ENCODE data around the gene WDSUB1.

WDSUB1 gene, protein sequence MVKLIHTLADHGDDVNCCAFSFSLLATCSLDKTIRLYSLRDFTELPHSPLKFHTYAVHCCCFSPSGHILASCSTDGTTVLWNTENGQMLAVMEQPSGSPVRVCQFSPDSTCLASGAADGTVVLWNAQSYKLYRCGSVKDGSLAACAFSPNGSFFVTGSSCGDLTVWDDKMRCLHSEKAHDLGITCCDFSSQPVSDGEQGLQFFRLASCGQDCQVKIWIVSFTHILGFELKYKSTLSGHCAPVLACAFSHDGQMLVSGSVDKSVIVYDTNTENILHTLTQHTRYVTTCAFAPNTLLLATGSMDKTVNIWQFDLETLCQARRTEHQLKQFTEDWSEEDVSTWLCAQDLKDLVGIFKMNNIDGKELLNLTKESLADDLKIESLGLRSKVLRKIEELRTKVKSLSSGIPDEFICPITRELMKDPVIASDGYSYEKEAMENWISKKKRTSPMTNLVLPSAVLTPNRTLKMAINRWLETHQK

DNA sequence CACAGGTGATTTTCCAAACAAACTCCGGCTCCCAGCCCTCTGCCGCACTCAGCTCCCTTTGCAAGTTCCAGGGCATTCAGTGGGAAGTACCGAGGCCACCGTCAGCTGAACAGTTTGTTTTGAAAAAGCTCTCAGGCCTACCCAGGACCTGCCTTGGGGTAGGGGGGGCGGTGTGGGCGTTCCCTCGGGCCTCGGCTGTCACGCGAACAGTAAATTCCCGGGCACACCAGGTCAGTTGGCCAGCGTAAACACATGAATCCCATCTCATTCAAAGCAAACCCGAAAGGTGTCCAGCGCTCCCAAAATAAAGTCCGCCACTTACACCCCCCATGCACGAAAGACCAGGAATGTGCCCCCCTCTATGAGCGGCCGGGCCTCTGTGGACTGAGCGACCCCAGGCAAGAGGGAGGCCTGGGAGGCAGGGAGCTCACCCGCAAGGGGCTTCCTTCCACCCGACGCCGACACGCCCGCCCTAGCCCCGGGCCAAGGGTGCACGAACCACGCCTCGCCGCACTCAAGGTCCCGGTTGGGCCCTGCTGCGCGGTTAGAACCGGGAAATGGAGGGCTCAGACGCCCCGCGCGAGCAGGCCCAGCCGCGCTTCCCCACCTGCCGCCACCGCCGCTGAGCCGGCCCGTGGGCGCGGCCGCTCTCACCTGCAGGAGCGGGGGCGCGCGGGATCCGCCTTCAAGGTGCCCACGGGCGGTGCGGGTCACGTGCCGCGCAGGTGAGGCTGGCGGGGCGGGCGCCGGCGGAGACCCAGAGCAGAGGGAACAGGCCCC is at the start of gene WDSUB1:
Gene WDSUB1 (minus strand): TSS at position 775 of the 780 bp plus-strand sequence. CDS start 3,634 bp downstream, outside the sequence.
- no peak for DNase-seq (ENCODE audit: low read depth in 2 of 2)

DNA sequence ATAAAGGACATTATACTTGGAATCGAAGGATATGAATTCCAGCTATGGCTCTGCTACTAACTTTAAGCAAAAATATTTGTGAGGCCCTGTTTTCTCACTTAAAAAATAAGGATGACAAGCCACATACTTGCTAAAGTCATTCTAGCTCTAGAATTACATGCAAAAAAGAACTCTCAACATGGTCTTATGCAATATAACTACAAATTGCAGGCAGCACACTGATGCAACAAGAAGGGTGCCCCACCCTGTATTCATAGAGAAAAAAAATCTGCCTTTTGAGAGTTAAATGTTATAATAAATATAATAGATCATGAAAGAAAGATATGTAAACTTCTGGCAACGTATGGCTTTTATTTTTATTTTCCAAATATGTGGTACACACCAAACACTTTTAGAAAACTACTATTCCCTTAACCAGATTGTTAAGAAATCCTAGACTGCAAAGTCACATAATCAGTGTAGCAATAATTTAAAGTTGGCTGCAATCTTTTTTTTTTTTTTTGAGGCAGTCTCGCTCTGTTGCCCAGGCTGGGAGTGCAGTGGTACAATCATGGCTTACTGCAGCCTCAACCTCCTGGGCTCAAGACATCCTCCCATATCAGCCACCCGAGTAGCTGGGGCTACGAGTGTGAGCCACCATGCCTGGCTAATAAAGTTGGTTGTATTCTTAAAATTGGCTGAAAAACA is 40.2 kb upstream of the WDSUB1 start:
- DNase-seq (ENCODE audit: low read depth in 2 of 2) = no peak

DNA sequence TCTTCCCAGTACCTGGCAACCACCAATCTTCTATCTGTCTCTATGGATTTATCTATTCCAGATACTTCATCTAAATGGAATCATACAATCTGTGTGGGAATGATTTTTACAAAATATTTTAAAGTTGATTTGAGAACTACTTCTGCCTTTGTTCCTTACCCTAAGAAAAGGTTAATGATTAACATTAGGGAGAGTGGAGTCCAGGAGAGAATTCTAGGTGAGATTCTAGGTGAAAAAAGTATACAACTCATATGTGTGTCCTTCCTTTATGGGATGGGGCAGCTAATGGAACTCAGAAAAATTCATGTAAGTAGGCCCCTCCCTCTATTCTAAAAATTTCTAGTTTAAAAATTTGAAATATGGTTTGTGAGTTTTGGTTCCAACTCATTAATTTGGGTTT is 35.9 kb upstream of the WDSUB1 start:
- no peak for DNase-seq (ENCODE audit: low read depth in 2 of 2)

DNA sequence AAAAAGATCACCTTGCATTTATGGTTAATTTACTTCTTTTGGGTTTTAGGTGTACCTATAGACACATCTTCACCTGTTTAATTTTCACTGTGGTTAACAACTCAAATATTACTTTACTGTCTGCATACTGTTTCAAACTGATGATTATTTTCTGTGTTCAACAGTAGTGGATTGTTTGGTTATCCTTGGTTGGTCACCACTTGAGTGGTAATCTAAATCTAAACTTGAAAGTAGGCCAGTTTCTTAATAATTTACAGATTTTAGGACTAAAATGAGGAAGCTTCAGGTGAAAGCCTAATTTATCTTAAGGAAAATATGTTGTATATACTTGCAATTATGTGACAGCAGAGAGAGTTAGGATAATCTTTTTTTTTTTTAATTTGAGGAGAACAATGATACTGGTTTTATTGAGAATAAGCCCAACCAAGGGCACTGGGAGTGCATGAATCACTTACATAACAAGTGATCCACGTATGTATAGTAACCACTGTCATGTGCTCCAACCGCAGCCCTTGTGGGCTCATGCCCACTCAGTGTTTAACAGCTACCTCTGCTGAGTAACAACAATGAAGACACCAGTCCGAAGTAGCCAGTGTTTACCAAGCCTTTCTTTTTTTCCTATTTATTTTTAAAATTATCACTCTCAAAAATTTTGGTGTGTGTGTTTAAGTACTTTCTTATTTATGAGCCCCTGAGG is 31.0 kb upstream of the WDSUB1 start:
- no peak for DNase-seq (ENCODE audit: low read depth in 2 of 2)

DNA sequence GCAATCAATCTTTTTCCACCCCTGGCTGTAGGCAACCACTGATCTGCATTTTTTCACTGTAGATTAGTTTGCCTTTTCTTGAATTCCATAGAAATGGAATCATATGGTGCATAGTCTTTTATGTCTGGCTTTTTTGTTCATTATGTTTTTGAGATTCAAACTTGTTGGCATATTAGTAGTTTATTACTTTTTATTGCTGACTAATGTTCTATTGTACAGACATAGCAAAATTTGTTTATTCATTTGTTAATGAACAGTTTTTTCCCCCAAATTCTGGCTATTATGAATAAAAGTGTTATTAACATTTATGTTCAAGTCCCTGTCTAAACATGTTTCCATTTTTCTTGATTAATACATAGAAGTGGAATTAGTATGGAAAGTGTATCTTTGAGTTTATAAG is 21.4 kb upstream of the WDSUB1 start:
- no peak for DNase-seq (ENCODE audit: low read depth in 2 of 2)

DNA sequence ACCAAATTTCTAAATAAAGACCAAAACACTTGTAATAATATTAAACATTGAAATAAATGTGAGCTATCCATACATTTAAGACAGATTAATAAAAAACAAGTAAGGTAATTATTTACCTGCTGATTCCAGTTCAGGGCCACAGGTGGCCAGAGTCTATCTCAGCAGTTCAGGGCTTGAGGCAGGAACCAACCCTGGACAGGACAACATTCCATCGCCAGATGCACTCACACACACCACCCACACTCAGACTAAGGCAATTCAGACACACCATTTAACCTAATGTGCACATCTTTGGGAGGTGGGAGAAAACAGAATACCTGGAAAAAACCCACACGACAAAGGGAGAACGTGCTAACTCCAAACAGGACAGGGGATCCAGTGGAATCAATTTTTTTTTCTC is 14.1 kb upstream of the WDSUB1 start:
- no peak for DNase-seq (ENCODE audit: low read depth in 2 of 2)

DNA sequence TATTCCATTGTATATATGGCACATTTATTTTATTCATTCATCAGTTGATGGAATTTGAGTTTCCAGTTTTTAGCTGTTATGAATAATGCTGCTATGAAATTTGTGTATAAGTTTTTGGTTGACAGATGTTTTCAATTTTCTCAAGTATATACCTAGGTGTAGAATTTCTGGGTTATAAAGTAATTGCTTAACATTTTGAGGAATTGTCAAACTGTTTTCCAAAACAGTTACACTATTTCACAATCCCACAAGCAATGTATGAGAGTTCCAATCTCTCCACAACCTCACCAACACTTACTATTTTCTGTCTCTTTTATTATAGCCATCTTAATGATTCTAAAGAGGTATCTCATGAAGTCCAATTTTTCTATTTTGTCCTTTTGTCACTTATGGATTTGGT is 12.5 kb upstream of the WDSUB1 start:
- DNase-seq (ENCODE audit: low read depth in 2 of 2) = no peak

DNA sequence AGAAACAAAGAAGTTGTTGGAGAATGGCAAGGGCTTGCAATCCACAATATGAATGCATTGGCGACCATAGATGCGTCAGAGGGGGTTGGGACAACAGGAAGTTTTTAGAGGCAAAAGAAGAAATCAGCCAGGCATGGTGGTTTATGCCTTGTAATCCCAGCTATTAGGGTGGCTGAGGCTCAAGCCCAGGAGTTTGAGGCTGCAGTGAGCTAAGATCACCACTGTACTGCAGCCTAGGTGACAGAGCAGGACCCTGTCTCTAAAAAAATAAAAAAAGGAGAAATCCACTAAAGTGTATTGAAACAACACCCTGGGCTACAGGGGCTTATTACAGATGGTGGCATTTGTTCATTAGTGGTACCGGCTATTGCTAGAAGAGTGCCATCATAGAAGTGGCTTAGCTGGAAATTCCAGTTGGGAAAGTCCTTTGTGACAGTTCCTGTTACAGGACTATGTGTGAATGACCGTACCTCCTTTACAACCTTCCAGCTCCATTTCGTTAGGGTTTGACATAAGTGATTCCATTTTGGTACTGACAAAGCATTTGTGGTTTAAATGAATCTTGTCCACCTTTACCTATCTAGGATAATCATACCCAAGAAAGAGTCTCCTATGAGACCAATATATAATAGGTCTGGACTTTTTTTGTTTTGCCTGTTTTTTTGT is 10.7 kb upstream of the WDSUB1 start:
- DNase-seq (ENCODE audit: low read depth in 2 of 2) = no peak

DNA sequence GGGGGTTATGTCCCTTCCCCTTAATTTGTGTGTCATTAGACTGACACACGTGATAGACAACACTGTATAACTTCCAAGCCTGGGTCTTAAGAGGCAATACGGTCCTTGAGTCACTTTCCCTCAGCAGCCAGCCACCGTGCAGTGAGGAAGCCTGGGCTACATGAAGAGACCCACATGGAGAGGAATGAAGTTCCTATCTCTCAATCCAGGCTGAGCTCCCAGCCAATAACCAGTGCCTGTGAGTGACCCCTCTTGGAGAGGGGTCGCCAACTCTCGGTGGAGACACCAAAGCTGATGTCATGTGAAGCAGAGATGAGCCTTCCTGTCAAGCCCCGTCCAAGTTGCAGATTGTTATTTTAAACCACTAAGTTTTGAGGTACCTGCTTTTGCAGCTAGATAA is 5.7 kb upstream of the WDSUB1 start:
- DNase-seq (ENCODE audit: low read depth in 2 of 2) = no peak

DNA sequence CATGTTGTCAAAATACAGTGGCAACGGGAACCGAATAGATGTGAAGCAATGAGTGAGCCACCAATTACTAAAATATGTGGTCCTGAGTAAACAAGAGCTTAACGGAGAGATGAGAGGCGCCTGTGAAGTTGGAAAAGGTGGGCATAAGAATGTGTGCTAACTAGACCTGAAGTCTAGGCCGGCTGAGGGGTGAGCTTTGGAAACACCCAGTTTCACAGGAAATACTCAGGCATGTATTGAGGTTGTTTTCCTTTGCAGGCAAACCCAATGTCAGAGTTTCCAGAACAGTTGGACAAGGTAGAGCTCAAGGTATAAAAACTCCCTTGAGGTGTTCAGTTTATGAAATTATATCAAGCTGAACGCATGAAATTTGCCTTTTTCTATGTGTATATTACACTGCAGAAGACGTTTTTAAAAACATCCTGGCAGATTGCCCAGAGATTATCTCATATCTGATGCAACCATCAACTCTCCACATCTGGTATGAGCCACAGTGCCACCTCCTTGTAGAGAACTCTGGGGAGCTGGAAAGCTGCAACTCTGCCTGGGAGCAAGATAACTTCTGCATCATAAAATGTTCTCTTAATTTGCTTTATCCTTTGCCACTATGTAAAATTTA is 3.9 kb upstream of the WDSUB1 start:
- DNase-seq (ENCODE audit: low read depth in 2 of 2) = no peak

DNA sequence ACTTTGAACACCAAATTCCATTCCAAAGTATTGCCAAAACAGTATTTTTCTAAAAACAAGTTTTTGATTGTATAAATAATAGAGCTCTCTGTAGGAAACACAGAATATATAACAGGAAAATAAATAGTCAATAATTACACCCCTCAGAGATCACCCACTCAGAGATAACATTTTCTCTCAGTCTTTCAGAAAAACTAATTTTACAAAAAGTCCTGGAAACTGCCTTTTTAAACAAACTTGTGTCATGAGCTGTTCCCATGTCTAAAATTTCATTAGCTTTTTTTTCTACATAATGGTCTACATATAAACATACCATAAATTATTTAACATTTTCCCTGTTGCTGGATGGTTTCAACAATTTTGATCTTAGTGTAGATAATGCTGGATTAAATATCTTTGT is 1.2 kb upstream of the WDSUB1 start:
- no peak for DNase-seq (ENCODE audit: low read depth in 2 of 2)

DNA sequence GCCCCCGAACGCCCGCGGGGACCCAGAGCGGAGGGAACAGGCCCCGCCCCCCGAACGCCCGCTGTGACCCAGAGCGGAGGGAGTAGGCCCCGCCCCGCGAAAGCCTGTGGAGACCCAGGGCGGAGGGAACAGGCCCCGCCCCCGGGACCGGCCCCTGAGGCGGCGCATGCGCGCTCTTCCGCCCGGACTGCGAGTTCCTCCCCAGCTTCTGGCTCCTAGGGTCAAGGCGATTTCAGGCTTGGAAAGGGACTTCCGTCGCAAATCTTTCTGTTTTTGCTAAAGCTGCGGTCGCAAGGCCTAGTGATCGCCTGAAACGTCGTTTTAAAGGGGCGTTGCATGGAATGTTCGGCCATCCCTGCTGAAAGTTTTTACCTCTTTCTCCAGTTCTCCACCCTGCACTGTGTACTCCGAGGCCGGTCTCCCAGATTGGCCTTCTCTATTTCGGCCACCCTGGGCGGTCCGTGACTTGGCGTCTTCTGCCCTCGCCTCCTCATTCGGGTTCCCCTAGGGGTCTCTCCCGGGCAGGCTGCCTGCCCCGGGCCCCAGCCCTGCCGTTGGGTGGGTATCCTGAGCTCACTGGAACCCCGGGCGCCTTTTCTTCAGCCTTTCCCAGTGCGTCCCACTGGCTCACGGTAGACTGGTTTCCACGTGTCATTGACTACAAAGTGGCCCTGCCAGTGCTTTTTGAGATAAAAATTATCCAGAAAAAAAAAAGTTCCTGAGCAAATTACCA is 372 bp upstream of the WDSUB1 start:
- DNase-seq (ENCODE audit: low read depth in 2 of 2) = peak; percentile 91 to 96

DNA sequence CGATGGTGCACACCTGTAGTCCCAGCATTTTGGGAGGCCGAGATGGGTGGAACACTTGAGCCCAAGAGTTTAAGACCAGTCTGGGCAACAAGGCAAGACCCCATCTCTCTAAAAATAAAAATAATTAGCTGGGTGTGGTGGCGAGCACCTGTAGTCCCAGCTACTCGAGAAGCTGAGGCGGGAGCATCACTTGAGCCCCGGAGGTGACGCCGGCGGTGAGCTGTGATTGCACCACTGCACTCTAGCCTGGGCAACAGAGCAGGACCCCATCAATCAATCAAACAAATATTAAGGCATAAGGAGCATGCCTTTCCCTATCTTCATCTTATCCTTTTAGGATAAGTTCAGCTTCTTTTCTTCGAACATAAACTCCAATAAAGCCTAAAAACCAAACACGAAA is 1.1 kb downstream of the WDSUB1 start:
- no peak for DNase-seq (ENCODE audit: low read depth in 2 of 2)

DNA sequence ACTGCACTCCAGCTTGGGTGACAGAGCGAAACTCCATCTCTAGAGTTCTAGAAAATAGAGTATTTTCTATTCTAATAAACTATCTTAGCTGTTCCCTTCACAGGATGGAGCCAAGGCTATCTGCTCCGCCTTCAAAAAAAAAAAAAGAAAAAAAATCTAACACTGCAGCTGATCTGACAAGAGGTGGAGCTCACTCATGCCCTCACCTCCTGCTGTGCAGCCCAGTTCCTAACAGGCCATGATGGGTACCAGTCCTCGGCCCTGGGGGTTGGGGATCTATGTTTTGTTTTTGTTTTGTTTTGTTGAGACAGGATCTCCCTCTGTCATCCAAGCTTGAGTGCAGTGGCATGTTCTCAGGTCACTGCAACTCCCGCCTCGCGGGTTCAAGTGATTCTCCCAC is 3.0 kb downstream of the WDSUB1 start:
- no peak for DNase-seq (ENCODE audit: low read depth in 2 of 2)

DNA sequence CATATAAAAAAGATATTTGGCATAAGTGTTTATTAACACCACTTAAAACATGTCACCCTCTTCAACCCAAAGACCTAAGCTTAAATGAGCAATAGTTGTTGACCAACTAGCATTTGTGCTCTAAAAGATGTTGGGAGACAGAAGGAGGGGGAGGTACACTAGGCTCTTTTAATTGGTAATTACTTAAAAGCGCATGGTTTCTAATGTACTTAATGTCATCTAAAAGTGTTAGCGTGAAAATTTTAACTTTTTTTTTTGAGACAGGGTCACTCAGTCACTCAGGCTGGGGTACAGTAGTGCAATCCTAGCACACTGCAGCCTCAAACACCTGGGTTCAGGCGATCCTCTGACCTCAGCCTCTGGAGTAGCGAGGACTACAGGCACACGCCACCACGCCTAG is 5.5 kb downstream of the WDSUB1 start:
- no peak for DNase-seq (ENCODE audit: low read depth in 2 of 2)

DNA sequence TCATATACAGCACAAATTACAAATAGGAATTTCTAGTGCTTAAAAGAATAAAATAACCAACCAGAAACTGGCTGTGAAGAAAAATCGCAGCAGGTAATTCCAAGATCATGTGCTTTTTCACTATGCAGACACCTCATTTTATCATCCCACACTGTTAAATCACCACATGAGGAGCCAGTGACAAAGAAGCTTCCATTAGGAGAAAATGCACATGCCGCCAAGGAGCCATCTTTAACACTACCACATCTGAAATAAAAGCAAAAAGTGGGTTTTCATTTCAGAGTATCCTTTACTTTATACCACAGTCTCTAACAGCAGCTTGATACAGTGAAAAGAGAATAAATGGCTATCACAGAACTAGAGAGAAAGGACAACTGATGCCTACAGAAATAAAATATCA is 6.8 kb downstream of the WDSUB1 start:
- no peak for DNase-seq (ENCODE audit: low read depth in 2 of 2)

DNA sequence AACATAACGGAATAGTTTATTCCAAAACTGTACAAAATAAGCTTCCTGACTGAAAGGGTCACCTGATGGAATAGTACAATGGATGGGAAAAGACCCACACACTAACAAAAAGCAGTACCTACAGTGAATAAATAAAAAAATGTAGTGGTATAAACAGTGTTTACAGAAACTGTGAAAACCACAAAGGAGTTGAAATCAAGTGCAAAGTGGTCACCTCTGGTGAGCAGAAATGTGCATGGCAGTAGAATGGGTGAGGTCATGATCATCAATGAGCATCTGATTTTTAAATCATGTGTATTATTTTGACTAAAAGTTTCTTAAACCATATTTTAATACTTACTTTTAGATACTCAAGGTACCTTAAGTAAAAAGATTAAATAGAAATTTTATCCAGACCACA is 11.4 kb downstream of the WDSUB1 start:
- DNase-seq (ENCODE audit: low read depth in 2 of 2) = no peak

DNA sequence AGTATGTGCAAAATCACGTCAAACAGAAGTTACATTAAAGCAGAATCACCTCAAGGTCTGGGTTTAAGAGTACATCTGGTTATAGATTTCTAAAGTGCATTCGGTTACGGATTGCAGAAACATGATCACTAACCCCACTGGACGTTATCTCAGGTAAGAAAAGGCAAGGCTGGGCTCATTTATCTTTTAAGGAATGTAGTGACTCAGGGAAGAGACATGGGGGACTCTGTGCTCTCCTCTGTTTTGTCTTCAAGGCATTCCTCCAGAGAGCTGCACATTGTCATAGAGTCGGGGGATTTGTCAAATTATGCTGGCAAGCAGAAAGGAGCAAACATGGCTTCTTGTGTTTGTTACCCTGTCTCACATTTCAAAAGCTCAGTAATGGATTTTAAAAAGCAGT is 14.3 kb downstream of the WDSUB1 start:
- no peak for DNase-seq (ENCODE audit: low read depth in 2 of 2)

DNA sequence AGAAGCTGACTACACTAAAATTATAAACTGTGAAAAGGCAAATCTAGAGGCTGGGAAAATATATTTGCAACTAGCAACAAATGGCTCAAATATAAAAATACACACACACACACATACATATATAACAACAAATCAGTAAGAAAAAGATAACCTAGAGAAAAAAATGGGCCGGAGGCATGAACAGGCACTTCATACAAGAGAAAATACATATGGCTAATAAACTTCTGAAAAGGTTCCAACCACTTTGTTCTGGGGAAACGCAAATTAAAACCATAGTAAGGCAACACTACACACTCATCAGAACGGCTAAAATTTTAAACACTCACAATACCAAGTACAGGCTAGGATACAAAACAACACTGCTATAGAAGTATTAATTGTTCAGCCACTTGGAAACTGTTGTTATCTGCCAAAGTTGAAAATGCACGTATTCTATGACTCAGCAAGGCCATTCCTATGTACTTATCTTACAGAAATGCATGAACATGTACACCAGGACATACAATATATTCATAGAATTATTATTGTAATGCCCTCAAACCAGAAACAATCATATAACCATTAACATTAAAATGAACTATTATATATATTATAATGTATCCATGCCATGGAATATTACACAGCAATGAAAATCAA is 15.6 kb downstream of the WDSUB1 start:
- DNase-seq (ENCODE audit: low read depth in 2 of 2) = no peak

DNA sequence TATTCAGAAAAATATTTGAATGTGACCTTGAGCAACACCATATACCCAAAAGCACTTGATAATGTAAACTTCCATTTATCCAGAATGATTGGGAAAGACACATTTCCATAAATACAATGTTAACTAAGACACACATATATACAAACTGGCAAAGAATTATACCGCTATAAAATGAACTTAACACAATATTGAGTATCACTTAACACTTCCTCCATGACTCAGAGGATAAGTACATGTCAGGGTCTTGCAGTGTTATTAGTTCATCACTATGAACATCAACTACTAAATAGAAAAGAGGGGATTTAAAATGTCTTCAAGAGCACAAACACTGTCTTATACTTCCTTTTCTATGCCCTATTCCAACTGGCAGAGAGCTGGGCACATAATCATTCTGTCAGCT is 18.6 kb downstream of the WDSUB1 start:
- DNase-seq (ENCODE audit: low read depth in 2 of 2) = no peak
